Neural cell (in vitro differentiated cells): ENCODE measurements around the gene TBX4. TPM values are rescaled to one million over a fixed set of nuclear protein-coding genes. Genes with fewer than 3 reads are reported as not detected.

Experiments used
- H2AFZ ChIP-seq: fragments of 200-600, 300-800 bp; sonication (generic), shearing (Covaris generic); 2 replicates; pipeline ENCODE4 v1.6.0; 2014; ENCODE audit warnings: low read depth, mild to moderate bottlenecking, antibody characterized with exemption, low read length, moderate library complexity
- H3F3A ChIP-seq: fragments of 200-600 bp; shearing (Covaris generic); 2 replicates; pipeline ENCODE4 v1.6.1; 2016; ENCODE audit warnings: mild to moderate bottlenecking, moderate library complexity, mixed read lengths, antibody characterized with exemption, low read length; ENCODE audit not compliant: insufficient read depth, poor library complexity, severe bottlenecking
- H3K27ac ChIP-seq: fragments of 200-600, 300-800 bp; sonication (generic), shearing (Covaris generic); 2 replicates; pipeline ENCODE4 v1.5.1; 2014; ENCODE audit warnings: mild to moderate bottlenecking, low read length, moderate library complexity
- H3K27me3 ChIP-seq: fragments of 300-800, 200-600 bp; sonication (generic), shearing (Covaris generic); 2 replicates; pipeline ENCODE4 v1.6.0; 2014; ENCODE audit warnings: mild to moderate bottlenecking, low read depth, low read length, moderate library complexity; ENCODE audit not compliant: insufficient read depth
- H3K36me3 ChIP-seq: fragments of 300-800, 200-600 bp; sonication (generic), shearing (Covaris generic); 2 replicates; pipeline ENCODE4 v1.5.1; 2014; ENCODE audit warnings: mild to moderate bottlenecking, antibody characterized with exemption, low read length, moderate library complexity; ENCODE audit not compliant: insufficient read depth
- H3K4me2 ChIP-seq: fragments of 300-800, 200-600 bp; sonication (generic), shearing (Covaris generic); 2 replicates; pipeline ENCODE4 v1.6.0; 2014; ENCODE audit warnings: mild to moderate bottlenecking, low read length
- H3K4me3 ChIP-seq: fragments of 300-800, 200-600 bp; sonication (generic), shearing (Covaris generic); 2 replicates; pipeline ENCODE4 v1.5.1; 2014; ENCODE audit warnings: mild to moderate bottlenecking, low read length, moderate library complexity
- H3K79me2 ChIP-seq: fragments of 200-600 bp; shearing (Covaris generic); replicated peaks from 2 replicates; pipeline ENCODE4 v1.6.0; 2014; ENCODE audit warnings: mild to moderate bottlenecking, low read length, moderate library complexity; ENCODE audit not compliant: insufficient read depth
- H3K9ac ChIP-seq: fragments of 300-800, 200-600 bp; sonication (generic), shearing (Covaris generic); 2 replicates; pipeline ENCODE4 v1.6.1; 2016; ENCODE audit warnings: mild to moderate bottlenecking, low read length, mixed read lengths
- H3K9me2 ChIP-seq: fragments of 200-600 bp; shearing (Covaris generic); 2 replicates; pipeline ENCODE4 v1.6.1; 2016; ENCODE audit warnings: mild to moderate bottlenecking, low read length, mixed read lengths; ENCODE audit not compliant: insufficient read depth
- H3K9me3 ChIP-seq: fragments of 200-600, 300-800 bp; sonication (generic), shearing (Covaris generic); 2 replicates; pipeline ENCODE4 v1.6.1; 2016; ENCODE audit warnings: mild to moderate bottlenecking, mixed run types, low read length, moderate library complexity, mixed read lengths
- H4K20me1 ChIP-seq: fragments of 200-600 bp; shearing (Covaris generic); 2 replicates; pipeline ENCODE4 v1.6.1; 2016; ENCODE audit warnings: mild to moderate bottlenecking, mixed run types; ENCODE audit not compliant: insufficient read depth
- CTCF ChIP-seq: fragments of 450-650 bp; IDR thresholded peaks from 2 replicates; pipeline ENCODE4 v1.5.1; 2014; ENCODE audit warnings: antibody characterized with exemption, mild to moderate bottlenecking, moderate library complexity; ENCODE audit not compliant: poor library complexity, severe bottlenecking
- EP300 ChIP-seq: fragments of 450-650 bp; conservative IDR thresholded peaks from 2 replicates; pipeline ENCODE4 v1.6.1; 2014; ENCODE audit warnings: antibody characterized with exemption, mild to moderate bottlenecking, moderate library complexity; ENCODE audit not compliant: poor library complexity, severe bottlenecking
- EZH2 ChIP-seq: fragments of 200-600, 300-800 bp; shearing (Covaris generic), sonication (generic); IDR thresholded peaks from 2 replicates; pipeline ENCODE4 v1.6.1; 2014; ENCODE audit warnings: antibody characterized with exemption, low read length, borderline replicate concordance, mild to moderate bottlenecking; ENCODE audit not compliant: insufficient read depth, poor library complexity, severe bottlenecking
- MXI1 ChIP-seq: fragments of 450-650 bp; conservative IDR thresholded peaks from 2 replicates; pipeline ENCODE4 v1.6.1; 2014; ENCODE audit warnings: antibody characterized with exemption, mild to moderate bottlenecking; ENCODE audit not compliant: poor library complexity, severe bottlenecking
- POLR2AphosphoS5 ChIP-seq: IDR thresholded peaks from 2 replicates; pipeline ENCODE4 v1.6.1; 2012
- RAD21 ChIP-seq: fragments of 450-650 bp; conservative IDR thresholded peaks from 2 replicates; pipeline ENCODE4 v1.6.1; 2014; ENCODE audit warnings: antibody characterized with exemption, mild to moderate bottlenecking, moderate library complexity
- REST ChIP-seq: IDR thresholded peaks from 2 replicates; pipeline ENCODE4 v1.6.1; 2012; ENCODE audit warnings: borderline replicate concordance
- SMC3 ChIP-seq: fragments of 450-650 bp; conservative IDR thresholded peaks from 2 replicates; pipeline ENCODE4 v1.6.1; 2014; ENCODE audit warnings: antibody characterized with exemption, mild to moderate bottlenecking, moderate library complexity; ENCODE audit not compliant: poor library complexity
- TAF1 ChIP-seq: IDR thresholded peaks from 2 replicates; pipeline ENCODE4 v1.6.1; 2012; ENCODE audit warnings: low read depth
- polyA plus RNA-seq: library from polyadenylated mRNA; depleted of rRNA; stranded (reverse); fragments of >200 nt; gene quantifications from 2 replicates; pipeline ENCODE4 v1.2.3, GENCODE V29; 2014

The TBX4 gene
- polyA plus RNA-seq, 1 donor from 2014 or later = not detected

- Histone ChIP-seq H4K20me1 (no peaks in the 10 kb centered on the region), H3K4me2 (no peak overlapping the region), H3K9me2 (no peaks in the 10 kb centered on the region), H2AFZ (no peak overlapping the region), H3K27me3 (peaks cover 54% of the 10 kb centered on the region), H3K9ac (no peak overlapping the region), H3K4me3 (no peak overlapping the region), H3K79me2 (no peaks in the 10 kb centered on the region), H3F3A (no peaks in the 10 kb centered on the region), H3K27ac (no peak overlapping the region), H3K36me3 (no peaks in the 10 kb centered on the region), H3K9me3 (peaks cover 2% of the 10 kb centered on the region)
- no peak for TF ChIP-seq RAD21
- TF ChIP-seq POLR2AphosphoS5 = no peak
- no peak for TF ChIP-seq MXI1
- no peak for TF ChIP-seq EZH2
- TF ChIP-seq REST = no peak
- no peak for TF ChIP-seq EP300
- no peak for TF ChIP-seq SMC3
- TF ChIP-seq CTCF = no peak
- no peak for TF ChIP-seq TAF1
These were observed 12.6 kb downstream of the TBX4 start for GRCh38 chr17:61464843-61465180.

GRCh38 chr17:61465550-61466237, 13.5 kb downstream of the TBX4 start:
- TF ChIP-seq POLR2AphosphoS5 = no peak
- no peak for TF ChIP-seq CTCF
- no peak for TF ChIP-seq EP300
- TF ChIP-seq RAD21 = no peak
- TF ChIP-seq TAF1 = no peak
- no peak for TF ChIP-seq REST
- TF ChIP-seq MXI1 = no peak
- TF ChIP-seq SMC3 = no peak
- TF ChIP-seq EZH2 = no peak
- H3K9me2 ChIP-seq = no peaks in the 10 kb centered on the region
- H3F3A ChIP-seq = no peaks in the 10 kb centered on the region
- H3K36me3 ChIP-seq = no peaks in the 10 kb centered on the region
- H3K9me3 ChIP-seq = no peaks in the 10 kb centered on the region
- H3K4me2 ChIP-seq = no peak overlapping the region
- peaks cover 45% of the 10 kb centered on the region for H3K27me3 ChIP-seq
- H2AFZ ChIP-seq = no peak overlapping the region
- no peaks in the 10 kb centered on the region for H3K79me2 ChIP-seq
- no peak overlapping the region for H3K4me3 ChIP-seq
- no peaks in the 10 kb centered on the region for H4K20me1 ChIP-seq
- H3K9ac ChIP-seq = no peak overlapping the region
- H3K27ac ChIP-seq = no peak overlapping the region
